Mesenchymal stem cell (in vitro differentiated cells and primary cell): ENCODE results near the gene GIN1.

ENCODE experiments used
- DNase-seq: peaks from one replicate; pipeline ENCODE4 v3.0.0-alpha.2; 2013
- H2AFZ ChIP-seq: one replicate; pipeline ENCODE4 v1.6.1; 2013; ENCODE audit warnings: low read depth, mild to moderate bottlenecking, control low read depth, inconsistent platforms, low read length, moderate library complexity
- H2AK5ac ChIP-seq: 2 replicates; pipeline ENCODE4 v1.6.1; 2013; ENCODE audit warnings: low read length, moderate library complexity, mild to moderate bottlenecking, inconsistent platforms; ENCODE audit not compliant: severe bottlenecking
- H2BK120ac ChIP-seq: one replicate; pipeline ENCODE4 v1.6.1; 2013; ENCODE audit warnings: low read depth, mild to moderate bottlenecking, inconsistent platforms, low read length, moderate library complexity
- H2BK12ac ChIP-seq, 2 experiments: one replicate each; pipeline ENCODE4 v1.6.1; 2013; ENCODE audit warnings: inconsistent platforms in 2 of 2, low read length in 2 of 2, mild to moderate bottlenecking in 2 of 2, moderate library complexity in 2 of 2, control low read depth in 1 of 2
- H2BK15ac ChIP-seq: one replicate; pipeline ENCODE4 v1.6.1; 2013; ENCODE audit warnings: mild to moderate bottlenecking, low read depth, inconsistent platforms; ENCODE audit not compliant: poor library complexity, severe bottlenecking
- H2BK5ac ChIP-seq: 2 replicates; pipeline ENCODE4 v1.6.1; 2013; ENCODE audit warnings: low read depth, mild to moderate bottlenecking, low read length, control low read depth, inconsistent platforms; ENCODE audit not compliant: poor library complexity, severe bottlenecking
- H3K14ac ChIP-seq, 2 experiments: one replicate each; pipeline ENCODE4 v1.6.1; 2013; ENCODE audit warnings: inconsistent platforms in 2 of 2, low read length in 2 of 2, control low read depth in 1 of 2, mild to moderate bottlenecking in 1 of 2, moderate library complexity in 1 of 2
- H3K18ac ChIP-seq, 2 experiments: one replicate each; pipeline ENCODE4 v1.6.1; 2013; ENCODE audit warnings: inconsistent platforms in 2 of 2, low read length in 2 of 2, control low read depth in 1 of 2, low read depth in 1 of 2, mild to moderate bottlenecking in 1 of 2
- H3K23ac ChIP-seq, 2 experiments: one replicate each; pipeline ENCODE4 v1.6.1; 2013; ENCODE audit warnings: inconsistent platforms in 2 of 2, low read length in 2 of 2, mild to moderate bottlenecking in 2 of 2, moderate library complexity in 2 of 2, control low read depth in 1 of 2
- H3K27ac ChIP-seq: 2 replicates; pipeline ENCODE4 v1.5.1; 2013; ENCODE audit warnings: mild to moderate bottlenecking, moderate library complexity, low read length, control low read depth, inconsistent platforms; ENCODE audit not compliant: poor library complexity, severe bottlenecking
- H3K27me3 ChIP-seq, 2 experiments: 2 replicates each; pipeline versions ENCODE4 v1.6.1 to v1.7.0; 2013; ENCODE audit warnings: low read length in 2 of 2, mild to moderate bottlenecking in 2 of 2, moderate library complexity in 2 of 2, control low read depth in 1 of 2, inconsistent platforms in 1 of 2; ENCODE audit not compliant: control insufficient read depth in 1 of 2, insufficient read depth in 1 of 2
- H3K36me3 ChIP-seq, 2 experiments: 2 replicates each; pipeline versions ENCODE4 v1.6.1 to v1.7.0; 2013; ENCODE audit warnings: low read length in 2 of 2, control low read depth in 1 of 2, inconsistent platforms in 1 of 2, low read depth in 1 of 2, mild to moderate bottlenecking in 1 of 2; ENCODE audit not compliant: insufficient read depth in 2 of 2, control insufficient read depth in 1 of 2
- H3K4ac ChIP-seq, 2 experiments: one replicate each; pipeline ENCODE4 v1.6.1; 2013; ENCODE audit warnings: inconsistent platforms in 2 of 2, low read length in 2 of 2, mild to moderate bottlenecking in 2 of 2, moderate library complexity in 2 of 2, control low read depth in 1 of 2, low read depth in 1 of 2
- H3K4me1 ChIP-seq: 2 replicates; pipeline ENCODE4 v1.6.1; 2013; ENCODE audit warnings: low read depth, low read length, control low read depth; ENCODE audit not compliant: control insufficient read depth, insufficient read depth
- H3K4me2 ChIP-seq: 2 replicates; pipeline ENCODE4 v1.6.1; 2013; ENCODE audit warnings: low read length, mild to moderate bottlenecking, inconsistent platforms; ENCODE audit not compliant: poor library complexity, severe bottlenecking
- H3K4me3 ChIP-seq, 2 experiments: 2 replicates each; pipeline versions ENCODE4 v1.5.1 to v1.7.0; 2013; ENCODE audit warnings: low read length in 2 of 2, mild to moderate bottlenecking in 2 of 2, control low read depth in 1 of 2, low read depth in 1 of 2; ENCODE audit not compliant: insufficient read depth in 1 of 2
- H3K79me1 ChIP-seq: replicated peaks from 2 replicates; pipeline ENCODE4 v1.6.1; 2013; ENCODE audit warnings: mild to moderate bottlenecking, control low read depth, low read length, inconsistent platforms; ENCODE audit not compliant: poor library complexity, severe bottlenecking
- H3K9ac ChIP-seq: 2 replicates; pipeline ENCODE4 v1.7.0; 2013; ENCODE audit warnings: mild to moderate bottlenecking, low read length, moderate library complexity
- H3K9me3 ChIP-seq: 2 replicates; pipeline ENCODE4 v1.7.0; 2013; ENCODE audit warnings: mild to moderate bottlenecking, low read length; ENCODE audit not compliant: control insufficient read depth
- H4K8ac ChIP-seq: one replicate; pipeline ENCODE4 v1.6.1; 2013; ENCODE audit warnings: inconsistent platforms, mild to moderate bottlenecking, low read length, moderate library complexity
- H4K91ac ChIP-seq: one replicate; pipeline ENCODE4 v1.6.1; 2013; ENCODE audit warnings: mild to moderate bottlenecking, low read length, inconsistent platforms
- WGBS: methylation state at CpG from one replicate; pipeline ENCODE4 v1.1.7; 2013; ENCODE audit warnings: mixed read lengths; 5-methylcytosine and 5-hydroxymethylcytosine counted together

Gene GIN1

GRCh38 chr5:103093727-103094126, 26.2 kb downstream of the GIN1 start:
- Histone ChIP-seq H4K91ac (no peak overlapping the region), H2AK5ac (no peak overlapping the region), H3K27ac (no peak overlapping the region), H2BK120ac (no peak overlapping the region), H3K36me3 (peaks cover 3 to 25% of the 10 kb centered on the region in 2 experiments), H3K4me1 (peaks cover 3% of the 10 kb centered on the region), H2BK15ac (no peak overlapping the region), H2AFZ (no peak overlapping the region), H3K9ac (no peak overlapping the region), H2BK12ac (no peak overlapping the region), H3K23ac (no peak overlapping the region), H3K27me3 (no peaks in the 10 kb centered on the region), H2BK5ac (no peak overlapping the region), H3K4me2 (no peak overlapping the region), H3K14ac (no peak overlapping the region), H3K4ac (no peak overlapping the region), H3K9me3 (no peaks in the 10 kb centered on the region), H4K8ac (no peak overlapping the region), H3K79me1 (peaks cover 2% of the 10 kb centered on the region), H3K18ac (no peak overlapping the region), H3K4me3 (no peak overlapping the region)
- no peak for DNase-seq
- WGBS, result no CpG with 5 or more reads among the region's 1 CpG

DNA sequence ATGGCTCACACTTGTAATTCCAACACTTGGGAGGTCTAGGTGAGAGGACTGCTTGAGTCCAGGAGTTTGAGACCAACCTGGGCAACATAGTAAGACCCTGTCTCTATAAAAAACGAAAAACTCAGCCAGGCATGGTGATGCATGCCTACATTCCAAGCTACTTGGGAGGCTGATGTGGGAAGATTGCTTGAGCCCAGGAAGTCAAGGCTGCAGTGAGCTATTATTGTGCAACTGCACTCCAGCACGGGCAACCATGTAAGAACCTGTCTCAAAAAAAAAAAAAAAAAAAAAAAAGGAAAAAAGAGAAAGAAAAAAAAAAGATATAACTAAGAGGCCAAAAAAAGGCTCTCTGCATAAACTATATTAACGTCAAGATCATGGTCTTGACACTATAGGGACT, 27.3 kb downstream of the GIN1 start:
- H4K91ac ChIP-seq, result no peak overlapping the region
- no peak overlapping the region for H3K27ac ChIP-seq
- no peak overlapping the region for H2BK120ac ChIP-seq
- no peak overlapping the region for H3K18ac ChIP-seq
- H3K9ac ChIP-seq, result no peak overlapping the region
- no peak overlapping the region for H3K14ac ChIP-seq
- no peak overlapping the region for H2BK15ac ChIP-seq
- H3K36me3 ChIP-seq, result peaks cover 3 to 33% of the 10 kb centered on the region in 2 experiments
- H3K23ac ChIP-seq, result no peak overlapping the region
- peaks cover 2% of the 10 kb centered on the region for H3K79me1 ChIP-seq
- no peak overlapping the region for H3K4me2 ChIP-seq
- no peaks in the 10 kb centered on the region for H3K27me3 ChIP-seq
- no peak overlapping the region for H2AFZ ChIP-seq
- H2BK12ac ChIP-seq, result no peak overlapping the region
- no peak overlapping the region for H2AK5ac ChIP-seq
- peaks cover 1% of the 10 kb centered on the region for H3K4me1 ChIP-seq
- no peak for DNase-seq
- H4K8ac ChIP-seq, result no peak overlapping the region
- H3K4ac ChIP-seq, result no peak overlapping the region
- no peak overlapping the region for H2BK5ac ChIP-seq
- 100% methylated on average over 1 of the region's 3 CpGs for WGBS
- no peaks in the 10 kb centered on the region for H3K9me3 ChIP-seq
- no peak overlapping the region for H3K4me3 ChIP-seq

- Histone ChIP-seq H3K23ac (no peak overlapping the region), H3K27me3 (no peaks in the 10 kb centered on the region), H3K4me1 (peaks cover 1% of the 10 kb centered on the region), H3K79me1 (peaks cover 2% of the 10 kb centered on the region), H3K4me2 (no peak overlapping the region), H3K14ac (no peak overlapping the region), H2BK15ac (no peak overlapping the region), H2BK12ac (no peak overlapping the region), H2AFZ (no peak overlapping the region), H3K9ac (no peak overlapping the region), H3K9me3 (peaks cover 9% of the 10 kb centered on the region), H4K91ac (no peak overlapping the region), H3K18ac (no peak overlapping the region), H3K36me3 (peaks cover 6 to 42% of the 10 kb centered on the region in 2 experiments), H4K8ac (no peak overlapping the region), H3K4me3 (no peak overlapping the region), H2AK5ac (no peak overlapping the region), H2BK120ac (no peak overlapping the region), H3K27ac (no peak overlapping the region), H2BK5ac (no peak overlapping the region), H3K4ac (no peak overlapping the region)
- WGBS, result no CpG with 5 or more reads among the region's 1 CpG
- no peak for DNase-seq
These were observed 29.1 kb downstream of the GIN1 start for GRCh38 chr5:103090791-103091190.

DNA sequence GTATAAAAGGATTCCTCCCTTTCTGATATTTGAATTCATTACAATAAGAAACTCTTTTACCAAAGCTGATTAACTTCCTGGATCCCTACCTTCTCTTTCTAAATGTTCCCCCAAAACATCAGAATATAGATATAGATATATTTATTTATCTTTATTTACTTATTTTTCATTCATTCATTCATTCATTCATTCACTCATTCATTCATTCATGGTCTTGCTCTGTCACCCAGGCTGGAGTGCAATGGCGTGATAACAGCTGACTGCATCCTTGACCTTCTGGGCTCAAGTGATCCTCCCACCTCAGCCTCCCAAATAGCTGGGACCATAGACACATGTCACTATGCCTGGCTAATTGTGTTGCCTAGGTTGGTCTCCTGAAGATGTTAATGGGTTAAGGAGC, 30.7 kb downstream of the GIN1 start:
- Histone ChIP-seq H3K4ac (no peak overlapping the region), H3K9me3 (peaks cover 23% of the 10 kb centered on the region), H2BK12ac (no peak overlapping the region), H3K36me3 (peaks cover 10 to 53% of the 10 kb centered on the region in 2 experiments), H3K18ac (no peak overlapping the region), H3K4me1 (no peaks in the 10 kb centered on the region), H3K23ac (no peak overlapping the region), H3K79me1 (peaks cover 2% of the 10 kb centered on the region), H2BK5ac (no peak overlapping the region), H3K9ac (no peak overlapping the region), H2BK120ac (no peak overlapping the region), H2AK5ac (no peak overlapping the region), H3K4me2 (no peak overlapping the region), H3K27me3 (no peaks in the 10 kb centered on the region), H4K91ac (no peak overlapping the region), H3K27ac (no peak overlapping the region), H4K8ac (no peak overlapping the region), H3K14ac (no peak overlapping the region), H2AFZ (no peak overlapping the region), H3K4me3 (no peak overlapping the region), H2BK15ac (no peak overlapping the region)
- DNase-seq, result no peak
- WGBS, result 100% methylated on average over 1 of the region's 1 CpG
